Fibroblast of lung (primary cell): ENCODE data around the gene ESR2. TPM values are rescaled to one million over a fixed set of nuclear protein-coding genes. Genes with fewer than 3 reads are reported as not detected.

Experiments used
- DNase-seq, 2 donors: peaks; one replicate each; pipeline versions ENCODE4 v3.0.0 to v3.0.0-alpha.2; 2010; ENCODE audit warnings: low read depth in 2 of 2
- H2AFZ ChIP-seq: 2 replicates; pipeline ENCODE4 v1.5.1; 2012; ENCODE audit warnings: low read length, control low read depth, inconsistent platforms
- H3K27ac ChIP-seq: 2 replicates; pipeline ENCODE4 v1.5.1; 2011; ENCODE audit warnings: low read length, control low read depth; ENCODE audit not compliant: insufficient read depth
- H3K27me3 ChIP-seq: 2 replicates; pipeline ENCODE4 v1.5.1; 2011; ENCODE audit warnings: mild to moderate bottlenecking, low read length; ENCODE audit not compliant: control insufficient read depth, insufficient read depth
- H3K36me3 ChIP-seq: 2 replicates; pipeline ENCODE4 v1.5.1; 2011; ENCODE audit warnings: low read length; ENCODE audit not compliant: control insufficient read depth, insufficient read depth
- H3K4me1 ChIP-seq: 2 replicates; pipeline ENCODE4 v1.5.1; 2011; ENCODE audit warnings: low read length; ENCODE audit not compliant: control insufficient read depth, insufficient read depth; ENCODE audit errors: extremely low read depth
- H3K4me2 ChIP-seq: 2 replicates; pipeline ENCODE4 v1.5.1; 2011; ENCODE audit warnings: low read length, control low read depth; ENCODE audit not compliant: insufficient read depth; ENCODE audit errors: extremely low read depth
- H3K4me3 ChIP-seq, 4 experiments: fragments of 200-600 bp in 1 of 4; sonication (generic) in 1 of 4; replicated peaks in 1 of 4; 2 replicates each; pipeline ENCODE4 v1.5.1; 2011 to 2016; ENCODE audit warnings: low read length in 4 of 4, low read depth in 3 of 4, mild to moderate bottlenecking in 3 of 4, control low read depth in 2 of 4, inconsistent platforms in 1 of 4, mixed read lengths in 1 of 4; ENCODE audit not compliant: insufficient read depth in 1 of 4; ENCODE audit errors: control extremely low read depth in 1 of 4
- H3K79me2 ChIP-seq: 2 replicates; pipeline ENCODE4 v1.5.1; 2012; ENCODE audit warnings: mild to moderate bottlenecking, low read length, inconsistent platforms; ENCODE audit not compliant: control insufficient read depth, insufficient read depth
- H3K9ac ChIP-seq: 2 replicates; pipeline ENCODE4 v1.5.1; 2011; ENCODE audit warnings: mild to moderate bottlenecking, low read length, control low read depth; ENCODE audit not compliant: insufficient read depth
- H3K9me3 ChIP-seq: 2 replicates; pipeline ENCODE4 v1.5.1; 2012; ENCODE audit warnings: low read depth, low read length; ENCODE audit not compliant: control insufficient read depth, insufficient read depth
- H4K20me1 ChIP-seq: 2 replicates; pipeline ENCODE4 v1.5.1; 2011; ENCODE audit warnings: low read length; ENCODE audit not compliant: control insufficient read depth, insufficient read depth; ENCODE audit errors: extremely low read depth
- CTCF ChIP-seq, 2 donors: IDR thresholded peaks in 1 of 2; conservative IDR thresholded peaks in 1 of 2; 1 replicate in 1 of 2; 2 replicates in 1 of 2; pipeline ENCODE4 v1.5.1; 2011 to 2012; ENCODE audit warnings: low read length in 2 of 2, control low read depth in 1 of 2, inconsistent platforms in 1 of 2, low read depth in 1 of 2, mild to moderate bottlenecking in 1 of 2
- EZH2 ChIP-seq: IDR thresholded peaks from 2 replicates; pipeline ENCODE4 v1.5.1; 2012; ENCODE audit warnings: low read length, control low read depth, mild to moderate bottlenecking; ENCODE audit errors: missing control alignments
- polyA plus RNA-seq, 2 donors: library from polyadenylated mRNA; depleted of rRNA in 1 of 2; stranded (reverse) in 1 of 2; unstranded in 1 of 2; fragments of >200 nt; gene quantifications; 2 replicates each; pipeline ENCODE4 v1.2.1, GENCODE V29; 2011 to 2012; ENCODE audit warnings: missing spikeins in 1 of 2
- total RNA-seq: library from RNA; depleted of rRNA; stranded (reverse); fragments of >200 nt; gene quantifications from 2 replicates; pipeline ENCODE4 v1.2.1, GENCODE V29; 2014

Gene ESR2
- total and polyA plus RNA-seq, 2 donors (not counting 1 experiment from before 2014, with no cell fraction given): 0.02 to 0.66 TPM

GRCh38 chr14:64147126-64147790 is 146.9 kb downstream of the ESR2 start:
- no peak overlapping the region for H3K27ac ChIP-seq
- peak; percentile 29 to 70 for DNase-seq

GRCh38 chr14:64137657-64138290 is 156.4 kb downstream of the ESR2 start:
- no peak overlapping the region for H2AFZ ChIP-seq
- no peak overlapping the region for H3K27ac ChIP-seq
- H3K9me3 ChIP-seq: no peaks in the 10 kb centered on the region
- H3K9ac ChIP-seq: no peak overlapping the region
- no peaks in the 10 kb centered on the region for H3K36me3 ChIP-seq
- H3K79me2 ChIP-seq: no peaks in the 10 kb centered on the region
- no peaks in the 10 kb centered on the region for H4K20me1 ChIP-seq
- H3K4me1 ChIP-seq: no peaks in the 10 kb centered on the region
- no peak overlapping the region for H3K4me2 ChIP-seq
- DNase-seq: peak in 1 of 2 donors; percentile 47
- peak; percentile 29 to 43 for TF ChIP-seq CTCF (conservative IDR thresholded peaks at IDR 0.05 in 1 of 2, IDR thresholded peaks at IDR 0.05 in 1 of 2; ENCODE audit: low read depth in 1 of 2, low read length in 2 of 2)
- no peak for TF ChIP-seq EZH2
- H3K27me3 ChIP-seq: no peaks in the 10 kb centered on the region
- H3K4me3 ChIP-seq: no peak overlapping the region

More at GRCh38 chr14:64147126-64147790, 146.9 kb downstream of the ESR2 start:
- H3K4me2 ChIP-seq: no peak overlapping the region
- peak overlapping the region; percentile 21 for H2AFZ ChIP-seq
- TF ChIP-seq CTCF (conservative IDR thresholded peaks at IDR 0.05 in 1 of 2, IDR thresholded peaks at IDR 0.05 in 1 of 2; ENCODE audit: low read depth in 1 of 2, low read length in 2 of 2) (no peak), EZH2 (no peak)
- no peaks in the 10 kb centered on the region for H3K9me3 ChIP-seq
- H3K4me3 ChIP-seq: no peak overlapping the region
- no peaks in the 10 kb centered on the region for H3K79me2 ChIP-seq
- H3K36me3 ChIP-seq: no peaks in the 10 kb centered on the region
- no peaks in the 10 kb centered on the region for H3K4me1 ChIP-seq
- no peaks in the 10 kb centered on the region for H3K27me3 ChIP-seq
- H3K9ac ChIP-seq: no peak overlapping the region
- no peaks in the 10 kb centered on the region for H4K20me1 ChIP-seq

- no peak overlapping the region for H3K4me3 ChIP-seq
- H3K27ac ChIP-seq: no peak overlapping the region
- H2AFZ ChIP-seq: no peak overlapping the region
- no peaks in the 10 kb centered on the region for H3K36me3 ChIP-seq
- H3K9ac ChIP-seq: no peak overlapping the region
- no peak overlapping the region for H3K4me2 ChIP-seq
- no peaks in the 10 kb centered on the region for H3K79me2 ChIP-seq
- no peaks in the 10 kb centered on the region for H3K9me3 ChIP-seq
- no peak for TF ChIP-seq EZH2
- no peaks in the 10 kb centered on the region for H3K4me1 ChIP-seq
- no peaks in the 10 kb centered on the region for H4K20me1 ChIP-seq
- no peaks in the 10 kb centered on the region for H3K27me3 ChIP-seq
- DNase-seq: no peak
These were observed 167.6 kb downstream of the ESR2 start for GRCh38 chr14:64126548-64126947.
